Naive thymus-derived CD4-positive, alpha-beta T cell (primary cell): Measurements from ENCODE around the gene TMEM203. TPM values are rescaled to one million over a fixed set of nuclear protein-coding genes. Genes with fewer than 3 reads are reported as not detected.

Experiments
- ATAC-seq: fragments of 150-1000 bp; cut with Tn5 transposase; 2 replicates; pipeline ENCODE4 v1.10.0; 2021; ENCODE audit warnings: mild to moderate bottlenecking, moderate library complexity
- CTCF ChIA-PET: fragments of 350-600 bp; sonication (Branson Sonifier 250); formaldehyde crosslinking; loops from one replicate; lab custom pipeline; 2021; ENCODE audit warnings: antibody characterized with exemption; lab: Charles Lee
- POLR2A ChIA-PET: fragments of 350-600 bp; sonication (Branson Sonifier 250); formaldehyde crosslinking; loops from one replicate; lab custom pipeline; 2021; ENCODE audit warnings: antibody characterized with exemption, inconsistent platforms; lab: Charles Lee
- DNase-seq, 9 donors: peaks; one replicate each; pipeline versions ENCODE4 v3.0.0 to v3.0.0-alpha.2; 2020 to 2022; ENCODE audit warnings: mixed read lengths in 1 of 9
- H3K27ac ChIP-seq: one replicate; pipeline ENCODE4 v1.7.0; 2013; ENCODE audit warnings: mild to moderate bottlenecking, low read depth, low read length, moderate library complexity
- H3K27me3 ChIP-seq, 2 donors: one replicate each; pipeline ENCODE4 v1.7.0; 2013; ENCODE audit warnings: low read length in 2 of 2, mild to moderate bottlenecking in 2 of 2, moderate library complexity in 2 of 2; ENCODE audit not compliant: control insufficient read depth in 2 of 2, insufficient read depth in 2 of 2
- H3K36me3 ChIP-seq, 3 experiments: 1 replicate in 2 of 3; 2 replicates in 1 of 3; pipeline ENCODE4 v1.7.0; 2013; ENCODE audit warnings: low read length in 3 of 3, mild to moderate bottlenecking in 3 of 3, moderate library complexity in 1 of 3; ENCODE audit not compliant: insufficient read depth in 3 of 3, control insufficient read depth in 2 of 3
- H3K4me1 ChIP-seq, 2 donors: one replicate each; pipeline ENCODE4 v1.7.0; 2013; ENCODE audit warnings: low read length in 2 of 2, mild to moderate bottlenecking in 2 of 2, moderate library complexity in 1 of 2; ENCODE audit not compliant: control insufficient read depth in 2 of 2, insufficient read depth in 2 of 2
- H3K4me3 ChIP-seq: 2 replicates; pipeline ENCODE4 v1.7.0; 2013; ENCODE audit warnings: mild to moderate bottlenecking, low read length
- H3K9me3 ChIP-seq, 3 experiments: 1 replicate in 2 of 3; 2 replicates in 1 of 3; pipeline ENCODE4 v1.7.0; 2013; ENCODE audit warnings: low read length in 3 of 3; ENCODE audit not compliant: control insufficient read depth in 2 of 3
- H3K27ac Mint-ChIP-seq, 9 donors: one replicate each; pipeline ENCODE4 v1.8.0; 2020 to 2022; ENCODE audit warnings: mixed read lengths in 9 of 9, mild to moderate bottlenecking in 8 of 9, moderate library complexity in 5 of 9, inconsistent platforms in 2 of 9
- H3K27me3 Mint-ChIP-seq, 5 donors: one replicate each; pipeline ENCODE4 v1.8.0; 2021 to 2022; ENCODE audit warnings: mixed read lengths in 5 of 5, mild to moderate bottlenecking in 1 of 5
- H3K36me3 Mint-ChIP-seq, 5 donors: one replicate each; pipeline ENCODE4 v1.8.0; 2020 to 2022; ENCODE audit warnings: mixed read lengths in 5 of 5, mild to moderate bottlenecking in 3 of 5, inconsistent platforms in 1 of 5
- H3K4me1 Mint-ChIP-seq, 7 donors: one replicate each; pipeline ENCODE4 v1.8.0; 2020 to 2022; ENCODE audit warnings: mixed read lengths in 7 of 7, mild to moderate bottlenecking in 3 of 7, inconsistent platforms in 1 of 7
- H3K4me3 Mint-ChIP-seq, 10 donors: one replicate each; pipeline ENCODE4 v1.8.0; 2020 to 2022; ENCODE audit warnings: mild to moderate bottlenecking in 10 of 10, mixed read lengths in 10 of 10, moderate library complexity in 6 of 10, inconsistent platforms in 2 of 10
- H3K9me3 Mint-ChIP-seq, 11 donors: one replicate each; pipeline ENCODE4 v1.8.0; 2020 to 2022; ENCODE audit warnings: mixed read lengths in 11 of 11, mild to moderate bottlenecking in 4 of 11, inconsistent platforms in 1 of 11, moderate library complexity in 1 of 11
- intact Hi-C, 2 donors: fragments of 100-400 bp; cut with micrococcal nuclease; formaldehyde crosslinking; loops; one replicate each; pipeline ENCODE4 v1.15.1; 2023
- polyA plus RNA-seq, 2 donors: library from polyadenylated mRNA; unstranded; fragments of 300-500 nt; fragmentation: Illumina TruSeq; gene quantifications; one replicate each; pipeline ENCODE4 v1.2.3, GENCODE V29; 2021
- total RNA-seq, 6 experiments: library from RNA in 5 of 6; stranded (reverse) in 5 of 6; gene quantifications; 1 replicate in 5 of 6; 2 replicates in 1 of 6; pipeline ENCODE4 v1.2.3 and lab custom pipeline; 2021 to 2026

TMEM203 gene
- total and polyA plus RNA-seq, 7 experiments from 2014 or later: 22.6 to 172 (median 38.1) TPM

- H3K4me3 Mint-ChIP-seq: peak within 1 kb of the TSS; percentile 78 to 88 (median 82)
- Histone ChIP-seq H3K36me3 (no peaks in the 10 kb centered on the region), H3K27ac (peak within 1 kb of the TSS; percentile 91), H3K4me3 (peak within 1 kb of the TSS; percentile 86), H3K4me1 (peaks cover 9 to 11% of the 10 kb centered on the region in 2 donors), H3K27me3 (no peaks in the 10 kb centered on the region), H3K9me3 (no peaks in the 10 kb centered on the region)
- intact Hi-C loops: loop anchor here in 1 of 2 donors (5.0 to 10.0 kb wide), 2 partner anchors 280 to 678 kb away; partner anchors contain the start of genes C8G, FBXW5 and NOTCH1
- H3K4me1 Mint-ChIP-seq: peaks cover 5 to 15% (median 6%) of the 10 kb centered on the region in 7 donors
- peaks cover 0 to 6% (median 4%) of the 10 kb centered on the region in 5 donors for H3K27me3 Mint-ChIP-seq
- DNase-seq (no peak), ATAC-seq (no peak)
- no peaks in the 10 kb centered on the region for H3K9me3 Mint-ChIP-seq
- ChIA-PET POLR2A (interaction anchor here (0.6 to 4.9 kb wide), 10 partner anchors 16 to 138 kb away, joined by 3 to 42 read pairs (median 6); partner anchors contain the start of genes ANAPC2, MAN1B1, NDOR1 and SSNA1), CTCF (interaction anchor here (0.9 to 1.2 kb wide), 3 partner anchors 12 to 129 kb away, joined by 3 read pairs; no protein-coding TSS in a partner anchor)
- H3K36me3 Mint-ChIP-seq: no peaks in the 10 kb centered on the region
- peak within 1 kb of the TSS in 8 of 9 donors; percentile 21 to 92 (median 73) for H3K27ac Mint-ChIP-seq
These were observed 19.6 kb upstream of the TMEM203 start, which contains the start of gene CYSRT1 for GRCh38 chr9:137224830-137225694. Gene CYSRT1 (plus strand): TSS chr9:137225174. CDS start chr9:137225622, 448 bp downstream.

GRCh38 chr9:137223078-137223970 is 17.9 kb upstream of the TMEM203 start:
- Histone ChIP-seq H3K4me3 (peak overlapping the region; percentile 86), H3K27ac (peak overlapping the region; percentile 91), H3K36me3 (no peaks in the 10 kb centered on the region), H3K9me3 (no peaks in the 10 kb centered on the region), H3K27me3 (no peaks in the 10 kb centered on the region), H3K4me1 (peaks cover 9 to 11% of the 10 kb centered on the region in 2 donors)
- intact Hi-C loops: loop anchor here (1.0 to 10.0 kb wide), 17 partner anchors 13 to 676 kb away; partner anchors contain the start of genes ANAPC2 (in 2 of the 2), MAN1B1 (in 2 of the 2), NDOR1 (in 2 of the 2) and NELFB (in 2 of the 2)
- ChIA-PET POLR2A (interaction anchor here (0.5 to 4.9 kb wide), 25 partner anchors 13 to 153 kb away, joined by 3 to 42 read pairs (median 4); partner anchors contain the start of genes ANAPC2, MAN1B1, NDOR1 and NELFB), CTCF (interaction anchor here (0.5 to 1.5 kb wide), 5 partner anchors 12 to 226 kb away, joined by 3 to 4 read pairs (median 3); partner anchors contain the start of genes NPDC1 and SSNA1)
- peak; percentile 93 to 99 (median 99) for DNase-seq
- H3K4me3 Mint-ChIP-seq: peak overlapping the region; percentile 78 to 88 (median 82)
- H3K4me1 Mint-ChIP-seq: peaks cover 5 to 15% (median 6%) of the 10 kb centered on the region in 7 donors
- ATAC-seq: peak; percentile 97
- peak overlapping the region in 7 of 9 donors; percentile 21 to 92 (median 75) for H3K27ac Mint-ChIP-seq
- no peaks in the 10 kb centered on the region for H3K9me3 Mint-ChIP-seq
- peaks cover 0 to 6% (median 4%) of the 10 kb centered on the region in 5 donors for H3K27me3 Mint-ChIP-seq
- no peaks in the 10 kb centered on the region for H3K36me3 Mint-ChIP-seq

- H3K36me3 Mint-ChIP-seq: no peaks in the 10 kb centered on the region
- Histone ChIP-seq H3K36me3 (no peaks in the 10 kb centered on the region), H3K27ac (peak within 1 kb of the TSS; percentile 80), H3K4me3 (peak within 1 kb of the TSS; percentile 69), H3K27me3 (no peaks in the 10 kb centered on the region), H3K4me1 (peaks cover 8% of the 10 kb centered on the region in 2 donors), H3K9me3 (no peaks in the 10 kb centered on the region)
- intact Hi-C loops: loop anchor here (1.0 to 10.0 kb wide), 17 partner anchors 14 to 675 kb away; partner anchors contain the start of genes ANAPC2 (in 2 of the 2), MAN1B1 (in 2 of the 2), NDOR1 (in 2 of the 2) and NELFB (in 2 of the 2)
- ChIA-PET CTCF (interaction anchor here (0.9 to 1.5 kb wide), 3 partner anchors 13 to 176 kb away, joined by 3 to 4 read pairs (median 3); partner anchors contain the start of genes NPDC1 and TPRN), POLR2A (interaction anchor here (0.8 to 4.9 kb wide), 19 partner anchors 13 to 152 kb away, joined by 3 to 42 read pairs (median 6); partner anchors contain the start of genes ANAPC2, MAN1B1, NDOR1 and SAPCD2)
- ATAC-seq: no peak
- peaks cover under 1 to 12% (median 4%) of the 10 kb centered on the region in 7 donors for H3K4me1 Mint-ChIP-seq
- DNase-seq: peak in 4 of 9 donors; percentile 26 to 51 (median 31)
- H3K27ac Mint-ChIP-seq: peak within 1 kb of the TSS in 5 of 9 donors; percentile 54 to 92 (median 75)
- no peaks in the 10 kb centered on the region for H3K9me3 Mint-ChIP-seq
- peaks cover 0 to 1% (median 0%) of the 10 kb centered on the region in 5 donors for H3K27me3 Mint-ChIP-seq
- peak within 1 kb of the TSS; percentile 78 to 88 (median 82) for H3K4me3 Mint-ChIP-seq
These were observed 17.0 kb upstream of the TMEM203 start, which contains the start of gene RNF208 for GRCh38 chr9:137222190-137223077. Gene RNF208 (minus strand): TSS chr9:137222240. CDS start chr9:137221212, 1,028 bp downstream.

- peaks cover 5% of the 10 kb centered on the region in 2 donors for H3K4me1 ChIP-seq
- ATAC-seq: no peak
- H3K36me3 Mint-ChIP-seq: no peaks in the 10 kb centered on the region
- H3K4me1 Mint-ChIP-seq: peaks cover 0 to 11% (median 3%) of the 10 kb centered on the region in 7 donors
- no peak overlapping the region for H3K27ac Mint-ChIP-seq
- no peak overlapping the region for H3K27ac ChIP-seq
- peak overlapping the region in 2 of 10 donors; percentile 23 to 41 for H3K4me3 Mint-ChIP-seq
- ChIA-PET CTCF (interaction anchor here (1.2 kb wide), 1 partner anchor 21 kb away, joined by 3 read pairs; the partner anchor contains the start of gene TPRN), POLR2A (interaction anchor here (0.9 to 4.9 kb wide), 4 partner anchors 16 to 135 kb away, joined by 3 to 42 read pairs (median 10); partner anchors contain the start of genes MAN1B1, NDOR1, TMEM203 and TUBB4B)
- H3K9me3 ChIP-seq: no peaks in the 10 kb centered on the region
- DNase-seq: no peak
- H3K4me3 ChIP-seq: no peak overlapping the region
- no peaks in the 10 kb centered on the region for H3K9me3 Mint-ChIP-seq
- intact Hi-C loops: loop anchor here in 1 of 2 donors (5.0 to 10.0 kb wide), 2 partner anchors 277 to 674 kb away; partner anchors contain the start of genes C8G, FBXW5 and NOTCH1
- H3K27me3 ChIP-seq: no peaks in the 10 kb centered on the region
- H3K36me3 ChIP-seq: peaks cover 0 to under 1% (median 0%) of the 10 kb centered on the region in 3 experiments
- no peaks in the 10 kb centered on the region for H3K27me3 Mint-ChIP-seq
These were observed 16.2 kb upstream of the TMEM203 start for GRCh38 chr9:137221506-137222111.
